ENCODE results near the gene WDR36.

Gene WDR36

GRCh38 chr5:111072949-111073682 lies 19.0 kb upstream of the WDR36 start:
- peak overlapping the region; percentile 25 to 81 for H3K27ac Mint-ChIP-seq
- peaks cover 81 to 90% of the 10 kb centered on the region in 2 donors for H3K27me3 Mint-ChIP-seq
- peak overlapping the region; percentile 84 to 88 for H3K4me3 Mint-ChIP-seq
- ATAC-seq (replicated peaks) (peak; percentile 85), DNase-seq (peak; percentile 9 to 27 (median 15))
- H3K4me1 Mint-ChIP-seq (ENCODE audit: low read depth in 2 of 2): peaks cover 18 to 21% of the 10 kb centered on the region in 2 donors
- H3K9me3 Mint-ChIP-seq: no peaks in the 10 kb centered on the region
- no peaks in the 10 kb centered on the region for H3K36me3 Mint-ChIP-seq (ENCODE audit: insufficient read depth)

DNA sequence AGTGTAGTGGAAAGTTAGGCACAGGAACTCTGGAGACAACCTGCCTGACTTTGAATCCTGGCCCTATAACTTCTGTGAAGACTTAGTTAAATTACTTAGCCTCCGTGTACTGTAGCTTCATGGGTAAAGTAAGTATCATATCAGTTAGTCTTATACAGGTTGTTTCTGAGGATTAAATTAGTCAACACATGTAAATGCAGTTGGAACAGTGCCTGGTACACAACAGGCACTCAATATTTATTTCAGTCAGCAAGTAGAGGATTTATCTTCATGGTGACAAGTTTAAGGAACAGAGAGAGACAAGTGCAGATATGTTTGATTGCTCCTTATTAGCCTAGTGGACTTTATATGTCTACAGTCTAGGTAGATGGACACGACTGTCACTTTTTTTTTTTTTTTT lies 17.9 kb upstream of the WDR36 start:
- H3K36me3 Mint-ChIP-seq (ENCODE audit: insufficient read depth): no peaks in the 10 kb centered on the region
- no peaks in the 10 kb centered on the region for H3K9me3 Mint-ChIP-seq
- H3K4me1 Mint-ChIP-seq (ENCODE audit: low read depth in 2 of 2): peaks cover 18 to 21% of the 10 kb centered on the region in 2 donors
- ATAC-seq (replicated peaks): no peak
- H3K27ac Mint-ChIP-seq: no peak overlapping the region
- H3K27me3 Mint-ChIP-seq: peaks cover 77 to 87% of the 10 kb centered on the region in 2 donors
- no peak for DNase-seq
- peak overlapping the region in 1 of 2 donors; percentile 88 for H3K4me3 Mint-ChIP-seq

- H3K9me3 Mint-ChIP-seq: no peaks in the 10 kb centered on the region
- peaks cover 73 to 81% of the 10 kb centered on the region in 2 donors for H3K27me3 Mint-ChIP-seq
- H3K4me3 Mint-ChIP-seq: no peak overlapping the region
- no peak overlapping the region for H3K27ac Mint-ChIP-seq
- no peaks in the 10 kb centered on the region for H3K36me3 Mint-ChIP-seq (ENCODE audit: insufficient read depth)
- ATAC-seq (replicated peaks) (no peak), DNase-seq (no peak)
- H3K4me1 Mint-ChIP-seq (ENCODE audit: low read depth in 2 of 2): peaks cover 16 to 20% of the 10 kb centered on the region in 2 donors
These were observed 16.6 kb upstream of the WDR36 start for GRCh38 chr5:111075520-111075919.

DNA sequence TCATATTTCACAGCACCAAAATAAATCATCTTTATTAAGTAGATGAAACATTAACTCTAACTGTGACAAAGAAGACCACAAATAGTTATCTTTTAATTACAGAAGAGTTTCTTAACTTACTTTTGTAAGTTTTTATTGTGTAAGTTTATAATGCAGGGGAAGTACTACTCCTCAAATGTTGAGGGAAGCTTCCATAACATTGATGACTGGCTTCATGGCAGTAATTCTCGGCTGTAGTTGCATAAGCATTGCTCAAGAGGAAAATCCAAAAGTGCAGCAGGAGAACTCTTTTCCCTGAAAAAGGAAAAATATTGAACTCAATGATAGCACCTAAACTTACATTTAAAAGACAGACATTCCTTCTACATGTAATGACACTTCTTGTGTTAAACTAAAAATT lies 16.1 kb upstream of the WDR36 start:
- Mint-ChIP-seq H3K9me3 (no peaks in the 10 kb centered on the region), H3K4me1 (ENCODE audit: low read depth in 2 of 2) (peaks cover 11 to 16% of the 10 kb centered on the region in 2 donors), H3K27ac (no peak overlapping the region), H3K36me3 (ENCODE audit: insufficient read depth) (no peaks in the 10 kb centered on the region), H3K4me3 (no peak overlapping the region), H3K27me3 (peaks cover 69 to 75% of the 10 kb centered on the region in 2 donors)
- DNase-seq (no peak), ATAC-seq (replicated peaks) (no peak)

GRCh38 chr5:111077678-111078077 lies 14.5 kb upstream of the WDR36 start:
- Mint-ChIP-seq H3K4me3 (no peak overlapping the region), H3K27ac (no peak overlapping the region), H3K36me3 (ENCODE audit: insufficient read depth) (no peaks in the 10 kb centered on the region), H3K27me3 (peaks cover 66 to 74% of the 10 kb centered on the region in 2 donors), H3K9me3 (no peaks in the 10 kb centered on the region), H3K4me1 (ENCODE audit: low read depth in 2 of 2) (peaks cover 8 to 9% of the 10 kb centered on the region in 2 donors)
- no peak for ATAC-seq (replicated peaks)
- DNase-seq: no peak

DNA sequence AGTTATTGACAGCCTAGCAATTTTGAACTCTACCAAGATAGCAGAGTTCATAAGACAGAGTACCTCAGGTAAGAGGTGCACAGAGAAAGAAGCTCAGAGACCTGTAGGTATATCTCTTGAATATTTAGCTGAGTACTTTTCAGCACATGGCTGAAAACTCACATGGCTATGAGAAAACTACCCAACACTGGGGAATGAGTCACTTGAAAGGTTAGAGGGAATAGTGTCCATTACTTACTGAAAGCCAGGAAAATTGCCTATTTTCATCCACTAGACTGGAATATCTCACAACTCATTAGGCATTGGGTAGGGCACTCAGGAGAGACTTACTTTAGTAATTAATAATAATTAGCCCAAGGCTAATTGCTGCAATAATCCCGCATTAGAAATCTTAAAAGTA lies 12.3 kb upstream of the WDR36 start:
- DNase-seq (no peak), ATAC-seq (replicated peaks) (no peak)
- H3K4me3 Mint-ChIP-seq: no peak overlapping the region
- peaks cover 52 to 71% of the 10 kb centered on the region in 2 donors for H3K27me3 Mint-ChIP-seq
- no peak overlapping the region for H3K27ac Mint-ChIP-seq
- H3K4me1 Mint-ChIP-seq (ENCODE audit: low read depth in 2 of 2): no peaks in the 10 kb centered on the region
- H3K36me3 Mint-ChIP-seq (ENCODE audit: insufficient read depth): no peaks in the 10 kb centered on the region
- H3K9me3 Mint-ChIP-seq: no peaks in the 10 kb centered on the region

DNA sequence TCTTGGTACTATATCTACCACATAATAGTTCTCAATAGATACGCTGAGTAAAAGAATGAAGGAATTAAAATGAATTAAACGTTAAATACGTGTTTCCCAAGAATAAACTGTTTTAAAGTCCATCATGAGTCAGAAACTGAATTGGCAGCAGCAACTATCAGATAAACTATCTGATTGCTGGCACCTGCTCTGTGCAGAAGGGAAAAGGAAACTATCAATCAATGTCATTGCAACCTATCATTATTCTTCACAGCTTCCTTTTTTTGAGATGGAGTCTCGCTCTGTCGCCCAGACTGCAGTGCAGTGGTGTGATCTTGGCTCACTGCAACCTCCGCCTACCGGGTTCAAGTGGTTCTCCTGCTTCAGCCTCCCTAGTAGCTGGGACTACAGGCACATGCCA lies 8.8 kb upstream of the WDR36 start:
- Mint-ChIP-seq H3K36me3 (ENCODE audit: insufficient read depth) (no peaks in the 10 kb centered on the region), H3K4me1 (ENCODE audit: low read depth in 2 of 2) (no peaks in the 10 kb centered on the region), H3K27me3 (peaks cover 29 to 46% of the 10 kb centered on the region in 2 donors), H3K9me3 (no peaks in the 10 kb centered on the region), H3K4me3 (no peak overlapping the region), H3K27ac (no peak overlapping the region)
- DNase-seq (no peak), ATAC-seq (replicated peaks) (no peak)

DNA sequence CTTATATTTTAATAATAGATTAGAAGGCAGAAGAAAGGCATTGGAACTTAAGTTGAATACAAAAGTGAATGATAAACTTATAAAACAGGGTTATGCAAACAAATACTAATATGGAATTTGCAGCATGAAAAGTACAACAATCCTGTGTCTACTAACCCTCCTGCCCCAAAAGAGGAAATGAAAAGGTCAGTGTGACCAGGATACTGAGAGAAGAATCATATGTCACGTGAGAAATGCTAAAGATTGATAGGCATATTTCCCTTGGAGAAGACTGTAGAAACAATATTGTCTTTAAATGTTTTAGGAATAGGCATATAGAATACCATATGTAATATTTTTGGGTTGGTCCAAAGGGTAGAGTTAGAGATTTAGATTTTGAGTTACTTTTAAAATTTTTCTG lies 3.8 kb downstream of the WDR36 start:
- H3K27ac Mint-ChIP-seq: peak overlapping the region in 1 of 2 donors; percentile 31
- H3K27me3 Mint-ChIP-seq: peaks cover 0 to under 1% of the 10 kb centered on the region in 2 donors
- H3K4me1 Mint-ChIP-seq (ENCODE audit: low read depth in 2 of 2): peaks cover 20 to 34% of the 10 kb centered on the region in 2 donors
- DNase-seq: no peak
- no peak for ATAC-seq (replicated peaks)
- peaks cover 54% of the 10 kb centered on the region for H3K36me3 Mint-ChIP-seq (ENCODE audit: insufficient read depth)
- H3K4me3 Mint-ChIP-seq: no peak overlapping the region
- no peaks in the 10 kb centered on the region for H3K9me3 Mint-ChIP-seq

DNA sequence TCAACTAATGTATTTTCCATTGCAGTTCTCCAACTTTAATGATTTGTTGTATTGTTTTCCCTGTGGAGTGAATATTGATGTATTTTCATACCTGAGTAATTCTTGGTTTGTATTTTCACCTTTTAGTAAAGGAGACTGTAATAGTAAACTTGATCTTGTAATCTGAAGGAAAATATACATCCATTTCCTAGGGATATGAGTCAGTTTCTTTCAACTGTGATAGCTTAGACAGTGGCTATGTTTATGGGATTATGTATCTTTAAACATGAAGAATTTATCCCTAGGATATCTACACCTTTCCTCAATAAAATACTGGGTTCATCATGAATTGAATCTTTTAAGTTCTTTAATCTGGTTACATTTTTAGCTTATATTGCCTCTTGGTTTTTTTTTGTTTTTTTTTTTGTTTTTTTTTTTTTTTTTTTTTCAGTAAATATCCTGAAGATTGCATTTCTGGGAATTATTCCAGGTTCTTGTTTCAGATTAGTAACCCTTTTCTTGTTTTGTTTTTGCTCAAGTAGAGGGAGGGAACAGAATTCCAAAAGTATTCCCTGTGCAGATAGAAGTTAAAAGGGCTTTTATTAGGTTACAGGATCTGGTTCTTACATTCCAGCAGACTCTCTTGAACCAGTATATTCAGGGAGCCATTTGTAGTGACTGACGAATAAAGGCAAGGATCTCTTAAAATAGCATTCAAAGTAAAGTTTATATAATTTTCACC lies 7.1 kb downstream of the WDR36 start:
- Mint-ChIP-seq H3K36me3 (ENCODE audit: insufficient read depth) (peaks cover 67% of the 10 kb centered on the region), H3K4me3 (no peak overlapping the region)

DNA sequence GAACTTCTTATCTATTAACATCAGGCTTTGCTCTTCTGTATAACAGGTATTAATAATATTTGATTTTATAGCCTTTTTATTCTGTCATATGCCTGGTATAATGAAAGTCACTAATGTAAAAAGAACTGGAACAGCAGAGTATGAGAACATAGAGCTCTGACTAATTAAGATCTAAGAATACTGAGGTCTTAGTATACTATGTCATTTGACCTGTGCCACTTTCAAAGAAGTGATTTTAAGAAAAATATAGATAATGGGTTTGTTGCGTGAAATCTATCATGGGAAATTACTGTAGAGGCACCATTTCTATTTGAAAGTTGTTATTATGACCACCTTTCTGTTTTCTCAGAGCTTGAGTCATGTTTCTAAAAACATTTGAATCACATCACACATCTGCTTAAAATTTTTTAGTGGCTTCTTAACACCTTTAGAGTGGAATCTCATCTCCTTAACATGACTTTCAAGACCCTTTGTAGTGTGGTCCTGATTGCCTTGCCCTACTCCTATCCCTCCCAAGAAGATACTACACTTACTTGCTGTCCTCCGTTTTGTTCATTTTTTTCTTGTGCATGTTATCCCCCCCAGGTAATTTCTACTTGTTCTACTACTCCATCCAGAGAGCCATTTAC lies 14.3 kb downstream of the WDR36 start:
- no peak for DNase-seq
- Mint-ChIP-seq H3K27me3 (no peaks in the 10 kb centered on the region), H3K4me3 (no peak overlapping the region), H3K4me1 (ENCODE audit: low read depth in 2 of 2) (peaks cover 0 to 9% of the 10 kb centered on the region in 2 donors), H3K36me3 (ENCODE audit: insufficient read depth) (peaks cover 69% of the 10 kb centered on the region), H3K27ac (no peak overlapping the region), H3K9me3 (no peaks in the 10 kb centered on the region)
- no peak for ATAC-seq (replicated peaks)

More for the DNA sequence above, 7.1 kb downstream of the WDR36 start:
- Mint-ChIP-seq H3K9me3 (no peaks in the 10 kb centered on the region), H3K4me1 (ENCODE audit: low read depth in 2 of 2) (peaks cover 12 to 14% of the 10 kb centered on the region in 2 donors), H3K27me3 (no peaks in the 10 kb centered on the region), H3K27ac (no peak overlapping the region)
- ATAC-seq (replicated peaks) (no peak), DNase-seq (no peak)

GRCh38 chr5:111107371-111107770 lies 15.2 kb downstream of the WDR36 start:
- DNase-seq (no peak), ATAC-seq (replicated peaks) (no peak)
- Mint-ChIP-seq H3K4me1 (ENCODE audit: low read depth in 2 of 2) (peaks cover 0 to 9% of the 10 kb centered on the region in 2 donors), H3K36me3 (ENCODE audit: insufficient read depth) (peaks cover 72% of the 10 kb centered on the region), H3K4me3 (no peak overlapping the region), H3K9me3 (no peaks in the 10 kb centered on the region), H3K27ac (no peak overlapping the region), H3K27me3 (no peaks in the 10 kb centered on the region)

- Mint-ChIP-seq H3K4me1 (ENCODE audit: low read depth in 2 of 2) (peaks cover 0 to 6% of the 10 kb centered on the region in 2 donors), H3K27ac (no peak overlapping the region), H3K36me3 (ENCODE audit: insufficient read depth) (peaks cover 56% of the 10 kb centered on the region), H3K9me3 (no peaks in the 10 kb centered on the region), H3K27me3 (no peaks in the 10 kb centered on the region), H3K4me3 (no peak overlapping the region)
- no peak for ATAC-seq (replicated peaks)
- no peak for DNase-seq
These were observed 19.8 kb downstream of the WDR36 start for GRCh38 chr5:111111956-111112355.

DNA sequence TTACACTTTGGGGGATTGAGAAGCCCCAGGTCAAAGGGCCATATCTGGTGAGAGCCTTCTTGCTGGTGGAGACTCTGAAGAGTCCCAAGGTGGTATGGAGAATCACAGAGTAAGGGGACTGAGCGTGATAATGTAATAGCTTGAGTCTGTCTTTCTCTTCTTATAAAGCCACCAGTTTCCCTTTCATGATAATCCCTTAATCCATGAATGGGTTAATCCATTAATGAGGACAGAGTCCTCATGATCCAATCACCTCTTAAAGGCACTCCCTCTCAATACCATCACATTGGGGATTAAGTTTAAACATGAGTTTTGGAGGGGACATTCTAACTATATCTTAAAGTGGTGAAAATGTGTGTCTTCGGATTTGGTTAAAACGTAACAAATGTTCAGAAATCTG lies 21.5 kb downstream of the WDR36 start:
- Mint-ChIP-seq H3K36me3 (ENCODE audit: insufficient read depth) (peaks cover 44% of the 10 kb centered on the region), H3K4me1 (ENCODE audit: low read depth in 2 of 2) (peaks cover 0 to 5% of the 10 kb centered on the region in 2 donors), H3K4me3 (no peak overlapping the region), H3K27me3 (no peaks in the 10 kb centered on the region), H3K9me3 (no peaks in the 10 kb centered on the region), H3K27ac (peak overlapping the region; percentile 29 to 51)
- ATAC-seq (replicated peaks): no peak
- DNase-seq: no peak
